Measurements from ENCODE around the gene EPHA6.
"Not testable (repeated sequence)": the region's sequence is repeated elsewhere in the genome, so short reads cannot be mapped to it uniquely, and the experiment has no call there.

Gene EPHA6

GRCh38 chr3:96931119-96931862, 116.9 kb downstream of the EPHA6 start:
- DNase-seq: peak in 1 of 3 experiments; percentile 23

GRCh38 chr3:96942131-96942530, 127.7 kb downstream of the EPHA6 start:
- peak in 1 of 3 experiments; percentile 15 for DNase-seq

- no peak for DNase-seq
Observed at GRCh38 chr3:96958856-96959255, 144.5 kb downstream of the EPHA6 start.

GRCh38 chr3:96959474-96959873, 145.1 kb downstream of the EPHA6 start:
- DNase-seq: no peak

GRCh38 chr3:96959901-96960641, 145.7 kb downstream of the EPHA6 start:
- DNase-seq: no peak

GRCh38 chr3:96960661-96961330, 146.4 kb downstream of the EPHA6 start:
- DNase-seq: no peak

GRCh38 chr3:96961576-96961975, 147.2 kb downstream of the EPHA6 start:
- DNase-seq: no peak

GRCh38 chr3:96966181-96966929, 152.0 kb downstream of the EPHA6 start:
- no peak for DNase-seq

GRCh38 chr3:96970211-96970610, 155.8 kb downstream of the EPHA6 start:
- no peak for DNase-seq

- no peak for DNase-seq
Observed at GRCh38 chr3:96977671-96978070, 163.3 kb downstream of the EPHA6 start.

GRCh38 chr3:96983716-96984115, 169.3 kb downstream of the EPHA6 start:
- DNase-seq: not testable (repeated sequence)

- peak in 1 of 3 experiments; percentile 15 for DNase-seq
Observed at GRCh38 chr3:96986241-96986640, 171.8 kb downstream of the EPHA6 start.

GRCh38 chr3:96991231-96991630, 176.8 kb downstream of the EPHA6 start:
- DNase-seq: no peak

GRCh38 chr3:96991800-96992365, 177.5 kb downstream of the EPHA6 start:
- no peak for DNase-seq

- DNase-seq: no peak
Observed at GRCh38 chr3:96994988-96995387, 180.6 kb downstream of the EPHA6 start.

- DNase-seq: no peak
Observed at GRCh38 chr3:96996009-96996408, 181.6 kb downstream of the EPHA6 start.

GRCh38 chr3:97001611-97002010, 187.2 kb downstream of the EPHA6 start:
- DNase-seq: no peak

GRCh38 chr3:97009427-97010019, 195.1 kb downstream of the EPHA6 start:
- DNase-seq: no peak

- DNase-seq: no peak
Observed at GRCh38 chr3:97010881-97011657, 196.7 kb downstream of the EPHA6 start.

- no peak for DNase-seq
Observed at GRCh38 chr3:97021778-97022177, 207.4 kb downstream of the EPHA6 start.

GRCh38 chr3:97025612-97026011, 211.2 kb downstream of the EPHA6 start:
- not testable (repeated sequence) for DNase-seq
